K562 (cell line): Measurements from ENCODE around the gene PTCRA. TPM values are rescaled to one million over a fixed set of nuclear protein-coding genes. Genes with fewer than 3 reads are reported as not detected.
A peak's percentile ranks its signal among the peaks of the same experiment; 100 is the strongest.

Experiments
- GABPB2 ChIP-seq: fragments of 250-450 bp; sonication (Bioruptor Pico); conservative IDR thresholded peaks from 2 replicates; pipeline ENCODE4 v1.5.1; 2021; ENCODE audit warnings: mild to moderate bottlenecking
- HMGN3 ChIP-seq: IDR thresholded peaks from 2 replicates; pipeline ENCODE4 v1.6.1; 2011; ENCODE audit warnings: borderline replicate concordance, low read depth, mild to moderate bottlenecking, mixed read lengths, low read length; ENCODE audit not compliant: insufficient read length; ENCODE audit errors: extremely low read depth
- HMGXB4 ChIP-seq: sonication (generic); formaldehyde crosslinking; IDR thresholded peaks from 2 replicates; pipeline ENCODE4 v1.8.1; 2023; ENCODE audit warnings: mild to moderate bottlenecking, missing genetic modification reagents
- RERE ChIP-seq: sonication (generic); formaldehyde crosslinking; IDR thresholded peaks from 2 replicates; pipeline ENCODE4 v1.8.0; 2023; ENCODE audit warnings: missing genetic modification reagents, mild to moderate bottlenecking, borderline replicate concordance
- SIN3B ChIP-seq: fragments of 450-650 bp; IDR thresholded peaks from 2 replicates; pipeline ENCODE4 v1.6.1; 2017; ENCODE audit warnings: low read depth, mild to moderate bottlenecking, moderate library complexity
- SRSF7 ChIP-seq: fragments of 200-400 bp; formaldehyde crosslinking; optimal IDR thresholded peaks from 2 replicates; pipeline ENCODE3; 2017; ENCODE audit warnings: mild to moderate bottlenecking, low read depth, low read length
- TAF9B ChIP-seq: fragments of 450-650 bp; IDR thresholded peaks from 2 replicates; pipeline ENCODE4 v1.6.1; 2018; ENCODE audit warnings: mild to moderate bottlenecking; ENCODE audit not compliant: partially characterized antibody
- THAP7 ChIP-seq: fragments of 250-450 bp; sonication (Bioruptor Pico); IDR thresholded peaks from 2 replicates; pipeline ENCODE4 v1.5.0; 2021
- ZEB2 ChIP-seq: fragments of 450-650 bp; IDR thresholded peaks from 2 replicates; pipeline ENCODE4 v1.6.1; 2016
- ZNF280A ChIP-seq: fragments of 450-650 bp; IDR thresholded peaks from 2 replicates; pipeline ENCODE4 v1.6.1; 2018; ENCODE audit warnings: mild to moderate bottlenecking, low read depth; ENCODE audit not compliant: partially characterized antibody
- ZNF592 ChIP-seq: fragments of 450-650 bp; IDR thresholded peaks from 2 replicates; pipeline ENCODE4 v1.6.1; 2017; ENCODE audit warnings: antibody characterized with exemption, mild to moderate bottlenecking
- ZNF76 ChIP-seq: fragments of 250-450 bp; sonication (Bioruptor Pico); IDR thresholded peaks from 2 replicates; pipeline ENCODE4 v1.4.0; 2020; ENCODE audit warnings: mild to moderate bottlenecking, moderate library complexity, borderline replicate concordance
- polyA plus RNA-seq, 8 experiments: library from polyadenylated mRNA; depleted of rRNA in 4 of 8; stranded (reverse) in 5 of 8; unstranded in 3 of 8; fragments of >200 nt; fragmentation: Nextera tagmentation in 2 of 8; fragmentation: Illumina TruSeq in 1 of 8; extraction: Ambion mirVana in 2 of 8; extraction: Trizol in 1 of 8; gene quantifications; 2 replicates each; pipeline versions ENCODE4 v1.2.1 to v1.2.3, GENCODE V29; 2011 to 2014; ENCODE audit warnings: inconsistent platforms in 1 of 8, missing spikeins in 1 of 8
- total RNA-seq, 7 experiments: library from RNA; depleted of rRNA in 6 of 7; stranded (reverse); fragments of >200 nt in 6 of 7; fragmentation: Illumina TruSeq in 2 of 7; extraction: Trizol in 2 of 7; gene quantifications; 2 replicates each; pipeline versions ENCODE4 v1.2.1 to v1.2.3, GENCODE V29; 2011 to 2021; ENCODE audit warnings: low replicate concordance in 1 of 7

The PTCRA gene
- total and polyA plus RNA-seq, 9 of the 15 experiments (the other 6 are each of a cell fraction or from before 2014, with no cell fraction given), result 0.21 TPM; not detected in 8

GRCh38 chr6:42890311-42891198 is 25.3 kb upstream of the PTCRA start (continued):
- TF ChIP-seq ZNF280A (no peak), ZNF592 (no peak), HMGN3 (peak; percentile 57), SRSF7 (no peak), SIN3B (no peak), ZNF76 (CRISPR knock-in tag) (no peak), ZEB2 (no peak), RERE (CRISPR knock-in tag) (no peak), THAP7 (CRISPR knock-in tag) (no peak), GABPB2 (no peak), HMGXB4 (CRISPR knock-in tag) (no peak), TAF9B (no peak)
